Kidney (tissue), 14 donors: ENCODE measurements around the gene ABHD14A. TPM values are rescaled to one million over a fixed set of nuclear protein-coding genes. Genes with fewer than 3 reads are reported as not detected.

Experiments
- DNase-seq, 5 donors: peaks; one replicate each; pipeline ENCODE4 v3.0.0-alpha.2; 2013 to 2020
- FAIRE-seq: peaks from 2 replicates; lab custom pipeline; 2012; peaks lifted over from hg19 to GRCh38; lab: Jason Lieb, UNC
- H3K27ac ChIP-seq, 2 donors: one replicate each; pipeline ENCODE4 v1.7.0; 2013; ENCODE audit warnings: low read depth in 2 of 2, low read length in 2 of 2, inconsistent platforms in 1 of 2
- H3K27me3 ChIP-seq: one replicate; pipeline ENCODE4 v1.7.1; 2013; ENCODE audit warnings: low read length, inconsistent platforms; ENCODE audit not compliant: control insufficient read depth, insufficient read depth
- H3K36me3 ChIP-seq, 3 donors: one replicate each; pipeline versions ENCODE4 v1.7.0 to v1.7.1; 2013; ENCODE audit warnings: low read length in 3 of 3, control low read depth in 1 of 3, inconsistent platforms in 1 of 3; ENCODE audit not compliant: insufficient read depth in 3 of 3, control insufficient read depth in 2 of 3
- H3K4me1 ChIP-seq, 3 donors: one replicate each; pipeline versions ENCODE4 v1.7.0 to v1.7.1; 2013; ENCODE audit warnings: low read length in 3 of 3, inconsistent platforms in 1 of 3, low read depth in 1 of 3; ENCODE audit not compliant: control insufficient read depth in 2 of 3, insufficient read depth in 2 of 3
- H3K4me3 ChIP-seq, 3 donors: one replicate each; pipeline versions ENCODE4 v1.7.0 to v1.8.1; 2013; ENCODE audit warnings: low read length in 3 of 3, control low read depth in 1 of 3, inconsistent platforms in 1 of 3
- H3K9ac ChIP-seq, 3 donors: one replicate each; pipeline versions ENCODE4 v1.7.0 to v1.7.1; 2013; ENCODE audit warnings: low read length in 3 of 3, control low read depth in 1 of 3, inconsistent platforms in 1 of 3
- H3K9me3 ChIP-seq, 3 donors: one replicate each; pipeline versions ENCODE4 v1.7.0 to v1.7.1; 2013; ENCODE audit warnings: low read length in 3 of 3, control low read depth in 1 of 3, inconsistent platforms in 1 of 3; ENCODE audit not compliant: control insufficient read depth in 2 of 3, insufficient read depth in 1 of 3
- intact Hi-C: fragments of 100-400 bp; cut with DNase I; formaldehyde crosslinking; loops from one replicate; pipeline ENCODE4 v1.11.1; 2022
- polyA plus RNA-seq: library from polyadenylated mRNA; stranded (reverse); fragments of 350-450 nt; fragmentation: Illumina TruSeq; extraction: RNeasy Lipid Tissue Mini Kit (QIAGEN cat#74804); gene quantifications from one replicate; pipeline ENCODE4 v1.2.3, GENCODE V29; 2014; ENCODE audit warnings: low read depth, low replicate concordance; ENCODE audit not compliant: insufficient read depth
- total RNA-seq: library from RNA; stranded (reverse); fragmentation: NEBNext Ultra II Directional; extraction: Animal tissue kit (Norgen Biotek cat#: 25700); gene quantifications from one replicate; pipeline ENCODE4 v1.2.1, GENCODE V29; 2021
- TF ChIP-seq, protein P1 (sequence below): IDR thresholded peaks from 3 replicates; pipeline ENCODE4 v1.5.1; 2012; ENCODE audit warnings: mild to moderate bottlenecking, moderate library complexity, borderline replicate concordance; ENCODE audit not compliant: insufficient read depth; ENCODE audit errors: extremely low read depth
- donor health status: control.
- donor health status: control.
- donor health status: control.
- donor health status: control.
- donor health status: control.
- donor health status: DM: yes; HTN: yes; CAD: no.
- donor health status: Normal renal cell carcinoma (clear cell type).

The ABHD14A gene
- total and polyA plus RNA-seq, 2 donors from 2014 or later: 20.7 to 50.5 TPM

DNA sequence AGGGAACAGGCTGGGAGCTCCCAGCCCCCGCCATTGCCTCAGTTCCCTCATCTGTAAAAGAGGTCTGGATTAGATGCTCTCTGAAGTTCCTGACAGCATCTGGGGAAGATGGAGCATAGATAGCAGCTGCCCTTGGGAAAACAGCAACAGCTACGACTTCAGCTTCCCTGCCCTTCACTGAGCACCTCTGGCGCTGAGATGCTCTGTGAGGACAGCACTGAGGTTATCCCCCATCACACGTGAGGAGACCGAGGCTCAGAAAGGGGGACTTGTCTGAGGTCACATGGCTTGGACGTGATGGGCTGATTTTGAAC, 31.9 kb downstream of the ABHD14A start:
- TF ChIP-seq, protein P1, sequence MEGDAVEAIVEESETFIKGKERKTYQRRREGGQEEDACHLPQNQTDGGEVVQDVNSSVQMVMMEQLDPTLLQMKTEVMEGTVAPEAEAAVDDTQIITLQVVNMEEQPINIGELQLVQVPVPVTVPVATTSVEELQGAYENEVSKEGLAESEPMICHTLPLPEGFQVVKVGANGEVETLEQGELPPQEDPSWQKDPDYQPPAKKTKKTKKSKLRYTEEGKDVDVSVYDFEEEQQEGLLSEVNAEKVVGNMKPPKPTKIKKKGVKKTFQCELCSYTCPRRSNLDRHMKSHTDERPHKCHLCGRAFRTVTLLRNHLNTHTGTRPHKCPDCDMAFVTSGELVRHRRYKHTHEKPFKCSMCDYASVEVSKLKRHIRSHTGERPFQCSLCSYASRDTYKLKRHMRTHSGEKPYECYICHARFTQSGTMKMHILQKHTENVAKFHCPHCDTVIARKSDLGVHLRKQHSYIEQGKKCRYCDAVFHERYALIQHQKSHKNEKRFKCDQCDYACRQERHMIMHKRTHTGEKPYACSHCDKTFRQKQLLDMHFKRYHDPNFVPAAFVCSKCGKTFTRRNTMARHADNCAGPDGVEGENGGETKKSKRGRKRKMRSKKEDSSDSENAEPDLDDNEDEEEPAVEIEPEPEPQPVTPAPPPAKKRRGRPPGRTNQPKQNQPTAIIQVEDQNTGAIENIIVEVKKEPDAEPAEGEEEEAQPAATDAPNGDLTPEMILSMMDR: no peak
- H3K4me1 ChIP-seq: peaks cover 0 to 15% (median 3%) of the 10 kb centered on the region in 3 donors
- no peaks in the 10 kb centered on the region for H3K36me3 ChIP-seq
- no peak overlapping the region for H3K9ac ChIP-seq
- no peak for FAIRE-seq
- no peaks in the 10 kb centered on the region for H3K27me3 ChIP-seq
- no peak overlapping the region for H3K27ac ChIP-seq
- DNase-seq: no peak
- H3K9me3 ChIP-seq: no peaks in the 10 kb centered on the region
- no peak overlapping the region for H3K4me3 ChIP-seq
- intact Hi-C loops: no loop called here

DNA sequence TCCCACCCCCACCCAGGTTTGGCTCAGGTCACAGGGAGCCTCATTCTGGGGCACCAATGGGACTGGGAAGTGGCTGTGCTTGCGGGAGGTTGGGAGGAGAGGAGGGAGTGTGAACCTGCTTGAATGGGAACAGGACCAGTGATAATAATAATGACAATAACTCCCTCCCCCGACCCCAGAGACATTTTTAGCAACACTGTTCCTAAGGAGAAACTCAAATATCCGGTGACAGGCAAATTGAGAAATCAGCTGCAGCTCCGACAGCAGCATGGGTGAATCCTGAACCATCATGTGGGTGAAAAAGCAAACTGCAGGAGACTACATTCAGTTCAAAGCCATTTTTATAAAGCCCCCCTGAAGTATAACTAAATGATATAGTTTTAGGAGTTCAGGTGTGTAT, 32.4 kb downstream of the ABHD14A start:
- no peaks in the 10 kb centered on the region for H3K36me3 ChIP-seq
- peaks cover 0 to 18% (median 3%) of the 10 kb centered on the region in 3 donors for H3K4me1 ChIP-seq
- no peak overlapping the region for H3K27ac ChIP-seq
- intact Hi-C loops: no loop called here
- DNase-seq (no peak), FAIRE-seq (no peak)
- H3K9ac ChIP-seq: no peak overlapping the region
- H3K4me3 ChIP-seq: no peak overlapping the region
- H3K9me3 ChIP-seq: no peaks in the 10 kb centered on the region
- H3K27me3 ChIP-seq: no peaks in the 10 kb centered on the region
- TF ChIP-seq, protein P1: no peak

DNA sequence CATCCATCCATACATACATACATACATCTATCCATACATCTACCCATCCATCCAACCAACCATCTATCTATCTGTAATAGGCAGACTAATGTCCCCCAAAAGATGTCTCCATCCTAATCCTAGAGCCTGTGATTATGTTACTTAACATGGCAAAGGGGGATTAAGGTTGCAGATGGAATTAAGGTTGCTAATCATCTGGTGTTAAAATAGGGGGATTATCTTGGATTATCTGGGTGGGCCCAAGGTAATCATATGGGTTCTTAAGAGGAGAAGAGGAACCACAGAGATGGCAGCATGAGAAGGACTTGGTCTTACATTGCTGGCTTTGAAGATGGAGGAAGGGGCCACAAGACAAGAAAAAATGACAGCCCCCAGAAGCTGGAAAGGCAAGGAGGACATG, 35.6 kb downstream of the ABHD14A start:
- no peaks in the 10 kb centered on the region for H3K9me3 ChIP-seq
- H3K36me3 ChIP-seq: no peaks in the 10 kb centered on the region
- TF ChIP-seq, protein P1: no peak
- H3K4me3 ChIP-seq: no peak overlapping the region
- intact Hi-C loops: loop anchor here (5.0 kb wide), 1 partner anchor 37 kb away; no protein-coding TSS in a partner anchor
- DNase-seq (no peak), FAIRE-seq (no peak)
- peaks cover 0 to 25% (median 3%) of the 10 kb centered on the region in 3 donors for H3K4me1 ChIP-seq
- H3K27me3 ChIP-seq: no peaks in the 10 kb centered on the region
- H3K27ac ChIP-seq: no peak overlapping the region
- H3K9ac ChIP-seq: no peak overlapping the region

DNA sequence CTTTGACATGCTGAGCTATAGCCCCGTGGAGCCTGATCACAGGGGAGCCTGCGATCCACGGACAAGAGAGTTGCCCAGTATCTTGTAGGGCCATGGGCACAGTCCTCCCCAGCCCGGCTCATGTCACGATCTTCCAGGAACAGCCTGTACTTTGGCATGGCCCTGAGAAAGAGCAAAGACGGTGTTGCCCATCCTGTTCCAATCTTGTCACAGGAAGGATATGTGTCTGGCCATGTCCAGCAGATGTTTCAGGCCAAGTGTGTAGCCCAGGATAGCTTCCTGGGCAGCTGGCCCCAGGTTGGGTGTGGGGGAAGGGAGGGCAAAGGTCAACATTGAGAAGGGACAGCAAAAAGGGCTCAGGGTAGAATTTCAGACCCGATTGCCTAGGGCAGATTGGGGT, 37.8 kb downstream of the ABHD14A start:
- no peaks in the 10 kb centered on the region for H3K27me3 ChIP-seq
- H3K4me1 ChIP-seq: peaks cover 0 to 28% (median 0%) of the 10 kb centered on the region in 3 donors
- FAIRE-seq (no peak), DNase-seq (no peak)
- H3K36me3 ChIP-seq: no peaks in the 10 kb centered on the region
- H3K9ac ChIP-seq: no peak overlapping the region
- H3K27ac ChIP-seq: peak overlapping the region in 1 of 2 donors; percentile 53
- no peaks in the 10 kb centered on the region for H3K9me3 ChIP-seq
- H3K4me3 ChIP-seq: no peak overlapping the region
- TF ChIP-seq, protein P1: no peak
- intact Hi-C loops: loop anchor here (5.0 kb wide), 1 partner anchor 35 kb away; no protein-coding TSS in a partner anchor
